ENCODE measurements around the gene KIAA0753. TPM values are rescaled to one million over a fixed set of nuclear protein-coding genes. Genes with fewer than 3 reads are reported as not detected.

The KIAA0753 gene
- total RNA-seq, 1 donor from 2014 or later: 24.7 TPM

DNA sequence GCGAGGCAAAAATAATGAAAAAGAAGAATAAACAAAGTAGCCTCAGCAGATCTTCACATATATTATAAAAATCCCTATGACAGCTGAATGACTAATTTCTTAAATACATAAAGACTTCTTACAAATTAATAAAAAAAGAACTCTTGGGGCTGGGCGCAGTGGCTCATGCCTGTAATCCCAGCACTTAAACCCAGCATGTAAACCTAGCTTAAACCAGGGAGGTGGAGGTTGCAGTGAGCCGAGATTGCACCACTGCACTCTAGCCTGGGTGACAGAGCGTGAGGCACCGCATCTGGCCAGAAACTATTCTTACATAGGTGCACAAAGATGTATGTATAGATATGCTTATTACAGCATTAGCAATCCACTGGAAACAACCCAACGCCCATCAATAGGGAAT lies 38.7 kb upstream of the KIAA0753 start:
- no peak for ATAC-seq (ENCODE audit: low read depth)
- DNase-seq: no peak
- CTCF ChIA-PET: no interaction called here
- POLR2A ChIA-PET: interaction anchor here (0.6 kb wide), 1 partner anchor 1326 kb away, joined by 6 read pairs; no protein-coding TSS in a partner anchor
- no peak overlapping the region for H3K27ac Mint-ChIP-seq
- no peaks in the 10 kb centered on the region for H3K36me3 Mint-ChIP-seq (ENCODE audit: low read depth)
- peaks cover 17% of the 10 kb centered on the region for H3K27me3 Mint-ChIP-seq
- H3K4me3 Mint-ChIP-seq: no peak overlapping the region
- no peaks in the 10 kb centered on the region for H3K4me1 Mint-ChIP-seq
- intact Hi-C loops (cut with micrococcal nuclease): no loop called here
- TF ChIP-seq, protein P1, sequence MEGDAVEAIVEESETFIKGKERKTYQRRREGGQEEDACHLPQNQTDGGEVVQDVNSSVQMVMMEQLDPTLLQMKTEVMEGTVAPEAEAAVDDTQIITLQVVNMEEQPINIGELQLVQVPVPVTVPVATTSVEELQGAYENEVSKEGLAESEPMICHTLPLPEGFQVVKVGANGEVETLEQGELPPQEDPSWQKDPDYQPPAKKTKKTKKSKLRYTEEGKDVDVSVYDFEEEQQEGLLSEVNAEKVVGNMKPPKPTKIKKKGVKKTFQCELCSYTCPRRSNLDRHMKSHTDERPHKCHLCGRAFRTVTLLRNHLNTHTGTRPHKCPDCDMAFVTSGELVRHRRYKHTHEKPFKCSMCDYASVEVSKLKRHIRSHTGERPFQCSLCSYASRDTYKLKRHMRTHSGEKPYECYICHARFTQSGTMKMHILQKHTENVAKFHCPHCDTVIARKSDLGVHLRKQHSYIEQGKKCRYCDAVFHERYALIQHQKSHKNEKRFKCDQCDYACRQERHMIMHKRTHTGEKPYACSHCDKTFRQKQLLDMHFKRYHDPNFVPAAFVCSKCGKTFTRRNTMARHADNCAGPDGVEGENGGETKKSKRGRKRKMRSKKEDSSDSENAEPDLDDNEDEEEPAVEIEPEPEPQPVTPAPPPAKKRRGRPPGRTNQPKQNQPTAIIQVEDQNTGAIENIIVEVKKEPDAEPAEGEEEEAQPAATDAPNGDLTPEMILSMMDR (IDR thresholded peaks at IDR 0.05): no peak
- no peaks in the 10 kb centered on the region for H3K9me3 Mint-ChIP-seq

DNA sequence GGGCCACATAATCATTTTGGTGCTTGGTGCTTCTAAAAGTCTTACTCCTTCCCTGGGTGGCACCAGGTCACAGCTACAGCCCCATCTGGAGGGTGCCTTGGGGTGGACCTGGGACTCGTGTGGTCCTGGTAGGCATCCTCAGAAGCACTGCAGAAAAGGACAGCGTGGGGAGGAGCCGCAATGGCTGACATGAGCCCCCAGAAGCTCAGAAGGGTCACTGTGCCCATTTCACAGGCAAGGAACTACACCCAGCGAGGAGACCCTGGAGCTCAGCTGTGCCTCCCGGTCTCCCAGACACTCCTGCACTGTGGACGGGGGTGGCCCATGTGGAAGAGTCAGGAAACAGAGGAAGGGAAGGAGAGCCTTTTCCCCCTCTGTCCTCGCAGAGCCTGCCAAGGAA lies 37.4 kb upstream of the KIAA0753 start:
- intact Hi-C loops (cut with micrococcal nuclease): no loop called here
- Mint-ChIP-seq H3K36me3 (ENCODE audit: low read depth) (no peaks in the 10 kb centered on the region), H3K9me3 (no peaks in the 10 kb centered on the region), H3K27ac (no peak overlapping the region), H3K4me1 (no peaks in the 10 kb centered on the region), H3K27me3 (peaks cover 17% of the 10 kb centered on the region), H3K4me3 (no peak overlapping the region)
- ChIA-PET POLR2A (no interaction called here), CTCF (no interaction called here)
- DNase-seq (no peak), ATAC-seq (ENCODE audit: low read depth) (no peak)
- TF ChIP-seq, protein P1 (IDR thresholded peaks at IDR 0.05): no peak

DNA sequence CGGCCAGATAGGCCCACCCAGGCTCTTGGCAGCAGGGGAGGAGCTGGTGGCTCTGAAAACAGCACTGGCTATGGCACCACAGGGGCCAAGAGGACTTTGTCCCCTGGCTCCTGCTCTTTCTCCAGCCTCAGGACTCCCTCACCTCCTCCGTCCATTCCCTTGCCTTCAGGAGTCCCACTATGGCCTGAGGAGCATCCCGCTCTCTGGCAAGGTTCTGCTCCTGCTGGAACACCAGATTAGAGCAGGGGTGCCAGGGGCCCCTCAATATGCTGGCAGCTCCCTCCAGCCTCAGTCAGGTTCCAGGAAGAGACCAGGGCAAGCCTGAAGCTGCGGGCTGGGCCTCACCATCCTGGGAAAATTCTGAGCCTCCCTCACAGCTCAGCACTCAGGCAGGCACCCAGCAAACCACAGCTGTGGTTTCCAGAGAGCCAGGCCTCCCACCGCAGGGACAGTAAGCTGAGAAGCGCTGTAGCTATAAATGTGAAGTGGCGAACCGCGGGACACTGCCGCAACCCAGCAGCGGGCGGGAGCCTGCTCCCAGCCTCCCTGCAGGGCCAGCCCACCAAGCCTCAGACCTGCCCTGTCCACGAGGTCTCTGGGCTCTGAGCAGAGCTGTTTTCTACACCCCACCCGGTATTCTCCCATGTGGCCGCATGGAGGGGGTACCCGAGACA lies 36.8 kb upstream of the KIAA0753 start:
- peaks cover 2% of the 10 kb centered on the region for H3K36me3 Mint-ChIP-seq (ENCODE audit: low read depth)
- TF ChIP-seq, protein P1 (IDR thresholded peaks at IDR 0.05): no peak
- H3K27ac Mint-ChIP-seq: no peak overlapping the region
- ChIA-PET CTCF (no interaction called here), POLR2A (no interaction called here)
- DNase-seq: no peak
- intact Hi-C loops (cut with micrococcal nuclease): no loop called here
- H3K4me1 Mint-ChIP-seq: no peaks in the 10 kb centered on the region
- no peak for ATAC-seq (ENCODE audit: low read depth)
- peaks cover 17% of the 10 kb centered on the region for H3K27me3 Mint-ChIP-seq
- H3K4me3 Mint-ChIP-seq: no peak overlapping the region
- H3K9me3 Mint-ChIP-seq: no peaks in the 10 kb centered on the region

DNA sequence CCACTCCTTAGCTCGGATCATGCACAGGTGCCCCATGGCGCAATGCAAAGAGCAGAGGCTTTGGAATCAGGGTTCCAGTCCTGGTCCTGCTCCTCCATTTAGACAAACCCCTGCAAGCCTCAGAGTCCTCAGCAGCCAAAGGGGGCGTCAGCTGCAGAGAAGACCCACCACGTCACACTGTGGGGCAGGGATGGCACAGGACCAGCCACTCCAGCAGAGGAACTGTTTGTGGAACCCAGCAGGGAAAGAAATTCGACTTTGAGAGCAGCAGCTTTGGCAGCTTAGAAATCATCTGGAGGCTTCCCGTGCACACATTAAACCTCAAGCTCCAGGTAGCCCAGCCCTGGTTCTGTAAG lies 36.3 kb upstream of the KIAA0753 start:
- Mint-ChIP-seq H3K4me1 (no peaks in the 10 kb centered on the region), H3K4me3 (no peak overlapping the region), H3K27me3 (peaks cover 17% of the 10 kb centered on the region), H3K36me3 (ENCODE audit: low read depth) (peaks cover 4% of the 10 kb centered on the region), H3K9me3 (no peaks in the 10 kb centered on the region), H3K27ac (no peak overlapping the region)
- TF ChIP-seq, protein P1 (IDR thresholded peaks at IDR 0.05): no peak
- intact Hi-C loops (cut with micrococcal nuclease): no loop called here
- ATAC-seq (ENCODE audit: low read depth): no peak
- ChIA-PET CTCF (no interaction called here), POLR2A (no interaction called here)
- DNase-seq: no peak

DNA sequence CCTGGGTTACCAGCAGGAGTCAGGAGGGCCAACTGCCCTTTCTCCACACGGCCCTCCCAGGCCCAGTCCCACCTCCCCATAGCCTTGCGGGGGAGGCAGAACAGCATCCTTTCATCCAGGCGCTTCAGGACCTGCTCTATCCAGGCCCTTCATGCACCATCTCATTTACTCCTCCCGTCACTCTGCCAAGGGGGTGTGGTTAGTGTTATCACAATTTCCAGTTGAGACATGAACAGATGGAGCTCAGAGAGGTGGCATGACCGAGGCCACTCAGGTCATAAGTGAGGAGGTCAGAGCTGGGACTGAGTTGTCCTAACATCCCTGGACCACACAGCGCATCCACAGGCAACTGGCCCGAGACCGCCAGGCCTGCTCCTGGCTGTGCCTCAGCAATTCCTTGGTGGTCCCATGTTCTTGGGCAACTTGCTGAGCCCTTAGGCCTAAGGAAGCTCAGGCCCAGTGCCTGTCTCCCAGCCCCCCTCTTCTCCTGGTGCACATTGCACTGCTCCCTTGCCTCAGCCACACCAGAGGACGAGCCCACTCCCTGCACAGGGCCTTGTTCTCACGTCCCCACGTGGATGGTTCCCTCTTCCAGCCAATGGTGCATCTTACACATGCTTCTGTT lies 34.8 kb upstream of the KIAA0753 start:
- POLR2A ChIA-PET: no interaction called here
- CTCF ChIA-PET: no interaction called here
- DNase-seq: no peak
- Mint-ChIP-seq H3K36me3 (ENCODE audit: low read depth) (peaks cover 6% of the 10 kb centered on the region), H3K27ac (no peak overlapping the region), H3K27me3 (peaks cover 14% of the 10 kb centered on the region), H3K4me3 (no peak overlapping the region), H3K4me1 (no peaks in the 10 kb centered on the region), H3K9me3 (no peaks in the 10 kb centered on the region)
- no peak for ATAC-seq (ENCODE audit: low read depth)
- TF ChIP-seq, protein P1 (IDR thresholded peaks at IDR 0.05): no peak
- intact Hi-C loops (cut with micrococcal nuclease): no loop called here

Measured in activated B cell treated with CpG ODN at 0.5 μM for 24 hours (primary cell).